NCI-H1105 (cell line): ENCODE measurements around the gene SMO.
"Not testable (repeated sequence)": the region's sequence is repeated elsewhere in the genome, so short reads cannot be mapped to it uniquely, and the experiment has no call there.

Experiments
- DNase-seq: peaks from one replicate; lab custom pipeline; 2025; lab: John Stamatoyannopoulos, UW

Gene SMO

DNA sequence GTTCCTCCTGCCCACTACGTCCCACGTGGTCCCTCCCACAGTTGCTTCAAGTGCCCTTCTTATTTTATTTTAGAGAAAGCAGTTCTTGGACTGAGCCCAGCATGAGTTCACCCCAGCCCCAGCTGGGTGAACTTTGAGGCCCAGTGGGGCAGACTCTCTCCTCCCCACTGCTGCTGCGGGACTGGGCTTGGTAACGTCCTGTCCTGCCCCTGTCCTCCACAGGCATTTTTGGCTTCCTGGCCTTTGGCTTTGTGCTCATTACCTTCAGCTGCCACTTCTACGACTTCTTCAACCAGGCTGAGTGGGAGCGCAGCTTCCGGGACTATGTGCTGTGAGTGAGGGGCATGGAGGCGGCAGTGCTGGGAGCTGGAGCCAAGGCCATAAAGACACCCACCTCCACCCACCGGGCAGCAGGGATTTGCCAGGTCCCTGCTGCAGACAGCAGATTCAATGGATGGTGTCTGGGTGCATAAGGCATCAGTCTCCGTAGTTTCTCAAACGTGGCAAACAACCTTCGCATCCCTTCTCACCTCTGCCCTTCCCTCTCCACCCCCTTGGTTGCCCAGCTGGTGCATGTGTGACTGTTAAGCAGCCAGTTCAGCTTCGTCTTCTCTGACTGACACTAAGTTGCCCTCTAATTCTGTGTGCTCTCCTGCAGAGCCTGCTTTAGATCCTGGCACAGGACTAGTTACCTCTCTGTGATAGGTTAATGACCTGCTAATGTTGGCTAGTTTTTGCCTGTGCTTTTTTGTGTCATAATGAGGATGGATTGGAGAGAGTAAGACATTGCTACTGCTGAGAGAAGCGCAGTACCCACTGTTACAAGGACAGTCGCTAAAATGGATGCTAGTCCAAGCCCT lies 20.9 kb downstream of the SMO start:
- DNase-seq, result no peak

DNA sequence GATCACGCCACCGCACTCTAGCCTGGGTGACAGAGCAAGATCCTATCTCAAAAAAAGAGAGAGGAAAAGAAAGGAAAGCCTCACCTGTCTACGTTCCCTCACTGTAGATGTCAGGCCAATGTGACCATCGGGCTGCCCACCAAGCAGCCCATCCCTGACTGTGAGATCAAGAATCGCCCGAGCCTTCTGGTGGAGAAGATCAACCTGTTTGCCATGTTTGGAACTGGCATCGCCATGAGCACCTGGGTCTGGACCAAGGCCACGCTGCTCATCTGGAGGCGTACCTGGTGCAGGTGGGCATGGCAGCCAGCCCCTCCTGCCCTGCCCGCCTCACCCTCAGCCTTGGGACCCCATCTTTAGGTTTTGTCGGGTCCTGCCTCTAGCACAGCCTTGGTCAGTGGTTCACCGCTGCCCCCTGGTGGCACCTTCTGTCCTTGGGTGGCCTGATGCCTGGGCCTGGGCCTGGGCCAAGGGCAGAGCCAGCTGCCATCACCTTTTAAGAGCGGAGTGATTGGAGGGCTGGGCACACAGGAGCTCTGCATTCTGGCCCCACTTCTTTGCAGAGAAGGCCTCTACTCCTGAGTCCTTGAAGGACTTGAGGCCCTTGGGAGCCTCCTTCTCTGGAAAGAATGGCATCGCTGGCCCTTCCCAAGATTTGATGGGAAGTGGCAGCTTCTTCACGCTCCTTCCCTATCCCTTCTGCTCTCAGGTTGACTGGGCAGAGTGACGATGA lies 22.0 kb downstream of the SMO start:
- DNase-seq, result peak; percentile 59

DNA sequence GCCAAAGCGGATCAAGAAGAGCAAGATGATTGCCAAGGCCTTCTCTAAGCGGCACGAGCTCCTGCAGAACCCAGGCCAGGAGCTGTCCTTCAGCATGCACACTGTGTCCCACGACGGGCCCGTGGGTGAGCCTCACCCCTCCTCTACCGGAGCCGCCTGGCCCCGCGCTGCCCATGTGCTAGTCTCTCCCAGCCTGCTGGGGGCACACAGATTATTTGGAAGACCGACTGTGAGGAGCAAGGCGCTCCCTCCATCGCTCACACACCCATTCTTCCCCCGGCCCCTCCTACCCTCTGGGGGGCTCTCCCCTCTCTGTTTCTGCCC lies 22.5 kb downstream of the SMO start:
- DNase-seq, result no peak

DNA sequence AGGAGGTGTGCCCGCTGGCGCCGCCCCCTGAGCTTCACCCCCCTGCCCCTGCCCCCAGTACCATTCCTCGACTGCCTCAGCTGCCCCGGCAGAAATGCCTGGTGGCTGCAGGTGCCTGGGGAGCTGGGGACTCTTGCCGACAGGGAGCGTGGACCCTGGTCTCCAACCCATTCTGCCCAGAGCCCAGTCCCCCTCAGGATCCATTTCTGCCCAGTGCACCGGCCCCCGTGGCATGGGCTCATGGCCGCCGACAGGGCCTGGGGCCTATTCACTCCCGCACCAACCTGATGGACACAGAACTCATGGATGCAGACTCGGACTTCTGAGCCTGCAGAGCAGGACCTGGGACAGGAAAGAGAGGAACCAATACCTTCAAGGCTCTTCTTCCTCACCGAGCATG lies 23.7 kb downstream of the SMO start:
- DNase-seq, result no peak

DNA sequence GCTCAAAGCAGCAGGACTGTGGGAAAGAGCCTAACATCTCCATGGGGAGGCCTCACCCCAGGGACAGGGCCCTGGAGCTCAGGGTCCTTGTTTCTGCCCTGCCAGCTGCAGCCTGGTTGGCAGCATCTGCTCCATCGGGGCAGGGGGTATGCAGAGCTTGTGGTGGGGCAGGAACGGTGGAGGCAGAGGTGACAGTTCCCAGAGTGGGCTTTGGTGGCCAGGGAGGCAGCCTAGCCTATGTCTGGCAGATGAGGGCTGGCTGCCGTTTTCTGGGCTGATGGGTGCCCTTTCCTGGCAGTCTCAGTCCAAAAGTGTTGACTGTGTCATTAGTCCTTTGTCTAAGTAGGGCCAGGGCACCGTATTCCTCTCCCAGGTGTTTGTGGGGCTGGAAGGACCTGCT lies 24.2 kb downstream of the SMO start:
- no peak for DNase-seq

DNA sequence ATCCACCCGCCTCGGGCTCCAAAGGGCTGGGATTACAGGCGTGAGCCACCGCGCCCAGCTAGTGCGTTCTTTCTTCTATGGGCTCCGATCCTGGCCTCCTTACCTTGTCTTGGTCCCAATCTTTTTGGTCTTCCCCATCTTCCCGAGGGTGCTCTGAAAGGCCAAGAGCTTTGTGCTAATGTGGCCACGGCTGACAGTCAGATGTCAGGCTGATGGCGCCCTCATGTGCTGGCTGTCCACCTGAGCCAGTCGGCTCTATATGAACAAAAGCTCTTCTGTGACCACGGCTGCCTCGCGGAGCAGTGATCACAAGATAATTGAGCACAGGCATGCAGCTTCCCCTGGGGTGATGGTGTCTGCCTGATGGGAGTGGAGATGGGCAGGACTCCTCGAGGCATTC lies 25.4 kb downstream of the SMO start:
- no peak for DNase-seq

DNA sequence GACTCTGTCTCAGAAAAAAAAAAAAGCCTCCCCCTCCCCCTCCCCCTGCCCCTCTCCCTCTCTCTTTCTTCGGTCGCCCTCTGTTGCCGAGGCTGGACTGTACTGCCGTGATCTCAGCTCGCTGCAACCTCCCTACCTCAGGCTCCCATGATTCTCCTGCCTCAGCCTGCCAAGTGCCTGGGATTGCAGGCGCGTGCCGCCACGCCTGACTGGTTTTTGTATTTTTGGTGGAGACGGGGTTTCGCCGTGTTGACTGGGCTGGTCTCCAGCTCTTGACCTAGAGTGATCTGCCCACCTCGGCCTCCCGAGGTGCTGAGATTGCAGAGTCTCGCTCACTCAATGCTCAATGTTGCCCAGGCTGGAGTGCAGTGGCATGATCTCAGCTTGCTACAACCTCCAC lies 27.3 kb downstream of the SMO start:
- DNase-seq, result not testable (repeated sequence)

DNA sequence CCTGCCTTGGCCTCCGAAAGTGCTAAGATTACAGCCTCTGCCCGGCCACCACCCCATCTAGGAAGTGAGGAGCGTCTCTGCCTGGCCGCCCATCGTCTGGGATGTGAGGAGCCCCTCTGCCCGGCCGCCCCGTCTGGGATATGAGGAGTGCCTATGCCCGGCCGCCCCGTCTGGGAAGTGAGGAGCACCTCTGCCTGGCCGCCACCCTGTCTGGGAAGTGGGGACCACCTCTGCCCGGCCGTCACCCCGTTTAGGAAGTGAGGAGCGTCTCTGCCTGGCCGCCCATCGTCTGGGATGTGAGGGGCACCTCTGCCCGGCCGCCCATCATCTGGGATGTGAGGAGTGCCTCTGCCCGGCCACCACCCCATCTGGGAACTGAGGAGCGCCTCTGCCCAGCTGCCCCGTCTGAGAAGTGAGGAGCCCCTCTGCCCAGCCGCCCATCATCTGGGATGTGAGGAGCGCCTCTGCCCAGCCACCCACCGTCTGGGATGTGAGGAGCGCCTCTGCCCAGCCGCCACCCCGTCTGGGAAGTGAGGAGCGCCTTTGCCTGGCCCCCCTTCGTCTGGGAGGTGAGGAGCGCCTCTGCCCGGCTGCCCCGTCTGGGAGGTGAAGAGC lies 27.8 kb downstream of the SMO start:
- not testable (repeated sequence) for DNase-seq

DNA sequence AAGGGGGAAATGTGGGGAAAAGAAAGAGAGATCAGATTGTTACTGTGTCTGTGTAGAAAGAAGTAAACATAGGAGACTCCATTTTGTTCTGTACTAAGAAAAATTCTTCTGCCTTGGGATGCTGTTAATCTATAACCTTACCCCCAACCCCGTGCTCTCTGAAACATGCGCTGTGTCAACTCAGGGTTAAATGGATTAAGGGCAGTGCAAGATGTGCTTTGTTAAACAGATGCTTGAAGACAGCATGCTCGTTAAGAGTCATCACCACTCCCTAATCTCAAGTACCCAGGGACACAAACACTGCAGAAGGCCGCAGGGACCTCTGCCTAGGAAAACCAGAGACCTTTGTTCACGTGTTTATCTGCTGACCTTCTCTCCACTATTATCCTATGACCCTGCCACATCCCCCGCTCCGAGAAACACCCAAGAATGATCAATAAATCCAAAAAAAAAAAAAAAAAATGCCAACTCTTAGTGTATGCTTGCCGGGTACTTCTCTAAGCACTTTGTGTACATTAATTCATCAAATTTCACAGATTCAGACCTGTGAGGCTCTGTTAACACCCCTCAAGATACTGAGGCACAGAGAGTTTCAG lies 28.5 kb downstream of the SMO start:
- not testable (repeated sequence) for DNase-seq

DNA sequence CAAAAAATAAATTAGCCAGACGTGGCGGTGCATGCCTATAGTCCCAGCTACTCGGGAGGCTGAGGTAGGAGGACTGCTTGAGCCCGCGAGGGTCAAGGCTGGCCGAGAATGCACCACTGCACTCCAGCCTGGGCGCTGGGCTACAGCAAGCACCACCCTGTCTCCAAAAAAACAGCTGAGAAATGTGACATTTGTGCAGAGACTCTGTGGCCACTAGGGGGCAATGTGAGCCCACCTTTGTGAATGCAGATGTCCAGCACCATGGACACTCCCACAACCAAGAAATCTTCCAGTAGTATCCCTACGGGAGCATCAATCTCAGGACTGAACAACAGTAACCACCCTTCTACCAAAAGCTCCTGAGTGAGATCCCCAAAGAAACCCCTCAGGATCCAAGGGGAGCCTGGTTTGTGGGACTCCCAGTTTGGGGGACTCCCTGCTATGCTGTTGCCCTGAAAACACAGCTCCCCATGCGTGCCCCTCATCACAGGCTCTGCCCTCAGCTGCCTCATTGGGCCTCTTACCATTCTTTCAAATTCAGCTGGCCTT lies 30.2 kb downstream of the SMO start:
- peak; percentile 76 for DNase-seq

DNA sequence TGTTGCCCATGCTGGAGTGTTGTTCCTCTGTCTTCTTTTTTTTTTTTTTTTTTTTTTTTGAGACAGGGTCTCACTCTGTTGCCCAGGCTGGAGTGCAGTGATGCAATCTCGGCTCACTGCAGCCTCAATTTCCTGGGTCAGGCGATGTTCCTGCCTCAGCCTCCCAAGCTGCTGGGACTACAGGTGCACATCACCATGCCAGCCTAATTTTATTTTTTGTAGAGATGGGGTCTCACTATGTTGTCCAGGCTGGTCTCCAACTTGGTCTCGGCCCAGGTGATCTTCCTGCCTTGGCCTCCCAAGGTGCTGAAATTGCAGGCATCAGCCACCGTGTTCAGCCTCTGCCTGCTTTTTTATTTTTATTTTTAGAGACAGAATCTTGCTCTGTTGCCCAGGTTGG lies 30.7 kb downstream of the SMO start:
- DNase-seq, result not testable (repeated sequence)

DNA sequence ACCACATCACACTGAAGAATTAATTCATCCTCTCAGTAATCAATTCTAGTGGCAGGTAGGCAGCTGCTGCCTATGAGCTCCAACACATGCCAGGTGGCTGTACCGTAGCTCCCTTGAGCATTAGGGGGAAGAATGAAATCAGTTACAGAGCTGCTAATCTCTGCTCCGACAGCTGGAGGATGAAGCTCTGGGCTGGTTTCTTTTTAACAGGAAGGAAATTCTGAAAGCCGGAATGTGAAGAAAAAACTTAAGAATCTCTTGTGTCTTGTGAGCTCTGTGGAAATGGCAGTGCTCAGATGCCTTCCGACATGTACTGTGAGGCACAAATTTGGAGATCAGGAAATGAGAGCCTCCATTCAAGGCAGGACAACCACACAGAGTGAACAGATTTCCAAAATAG lies 33.6 kb downstream of the SMO start:
- no peak for DNase-seq

DNA sequence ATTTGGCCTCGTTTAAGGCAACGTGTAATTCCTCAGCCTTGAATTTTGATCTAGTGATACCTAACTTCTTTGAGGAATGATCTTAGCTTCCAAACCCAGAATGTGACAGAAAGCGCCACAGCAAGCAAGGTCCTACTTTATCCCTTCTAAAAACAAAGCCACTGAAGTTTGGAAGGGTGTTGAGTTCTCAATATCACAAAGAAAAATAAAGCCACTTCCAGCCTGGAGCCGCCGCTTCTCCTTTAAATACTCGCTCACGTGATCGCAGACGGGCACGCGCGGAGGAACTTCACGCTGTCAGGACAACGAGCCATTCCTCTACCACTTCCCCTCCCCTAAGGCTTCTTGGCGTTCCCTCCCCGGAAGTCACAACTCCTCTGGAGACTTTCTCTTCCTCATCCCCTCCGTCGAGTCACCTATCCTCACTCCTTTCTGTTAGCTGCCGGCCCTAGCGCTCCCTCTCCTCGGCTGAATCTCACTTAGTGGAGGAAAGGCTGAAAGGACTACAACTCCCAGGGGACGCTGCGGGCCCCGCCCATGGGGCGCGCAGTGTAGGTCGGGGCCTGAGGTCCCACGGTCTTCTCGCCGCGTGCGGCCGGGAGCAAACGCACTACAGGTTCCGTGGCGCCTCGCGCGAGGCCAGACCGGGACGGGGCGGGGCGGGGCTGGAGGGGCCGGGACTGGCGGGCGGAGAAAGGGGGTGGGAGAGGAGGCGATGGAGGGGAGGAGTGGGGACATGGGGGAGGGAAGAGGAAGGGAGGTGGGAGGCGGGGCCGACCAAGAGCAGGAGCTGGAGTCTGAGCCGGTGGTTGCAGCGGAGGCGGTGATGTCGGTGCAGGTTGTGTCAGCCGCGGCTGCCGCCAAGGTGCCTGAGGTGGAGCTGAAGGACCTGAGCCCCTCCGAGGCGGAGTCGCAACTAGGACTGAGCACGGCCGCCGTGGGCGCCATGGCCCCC lies 36.1 kb downstream of the SMO start, which contains the start of gene AHCYL2:
Gene AHCYL2 (plus strand): TSS at position 780 of the 955 bp plus-strand sequence.
- peak; percentile 93 for DNase-seq

DNA sequence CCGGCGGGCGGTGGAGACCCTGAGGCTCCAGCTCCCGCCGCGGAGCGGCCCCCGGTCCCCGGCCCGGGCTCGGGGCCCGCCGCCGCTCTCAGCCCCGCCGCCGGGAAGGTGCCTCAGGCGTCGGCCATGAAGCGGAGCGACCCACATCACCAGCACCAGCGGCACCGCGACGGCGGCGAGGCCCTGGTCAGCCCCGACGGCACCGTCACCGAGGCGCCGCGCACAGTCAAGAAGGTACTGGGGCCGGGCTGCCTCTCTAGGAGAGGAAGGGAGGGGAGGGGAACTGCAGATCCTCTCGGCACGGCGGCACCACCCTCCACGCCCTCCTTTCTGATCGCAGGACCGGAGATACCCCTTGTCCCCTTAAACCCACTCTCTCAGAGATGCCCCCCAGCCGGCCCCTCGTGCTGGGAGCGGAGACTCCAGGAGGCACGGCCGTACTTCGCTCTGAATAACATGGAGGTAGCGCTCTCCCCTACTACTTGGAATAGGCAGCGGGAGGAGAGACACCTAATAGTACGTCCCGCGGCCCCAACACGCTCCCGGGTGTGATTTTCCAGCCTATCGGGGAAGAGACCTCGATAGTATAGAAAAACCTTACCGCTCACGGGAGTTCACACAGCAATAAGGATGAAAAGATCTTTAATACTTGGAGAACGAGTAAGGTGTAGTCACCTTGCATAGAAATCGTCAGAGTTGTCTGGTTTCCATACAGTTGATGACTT lies 36.9 kb downstream of the SMO start:
- DNase-seq, result peak; percentile 49

DNA sequence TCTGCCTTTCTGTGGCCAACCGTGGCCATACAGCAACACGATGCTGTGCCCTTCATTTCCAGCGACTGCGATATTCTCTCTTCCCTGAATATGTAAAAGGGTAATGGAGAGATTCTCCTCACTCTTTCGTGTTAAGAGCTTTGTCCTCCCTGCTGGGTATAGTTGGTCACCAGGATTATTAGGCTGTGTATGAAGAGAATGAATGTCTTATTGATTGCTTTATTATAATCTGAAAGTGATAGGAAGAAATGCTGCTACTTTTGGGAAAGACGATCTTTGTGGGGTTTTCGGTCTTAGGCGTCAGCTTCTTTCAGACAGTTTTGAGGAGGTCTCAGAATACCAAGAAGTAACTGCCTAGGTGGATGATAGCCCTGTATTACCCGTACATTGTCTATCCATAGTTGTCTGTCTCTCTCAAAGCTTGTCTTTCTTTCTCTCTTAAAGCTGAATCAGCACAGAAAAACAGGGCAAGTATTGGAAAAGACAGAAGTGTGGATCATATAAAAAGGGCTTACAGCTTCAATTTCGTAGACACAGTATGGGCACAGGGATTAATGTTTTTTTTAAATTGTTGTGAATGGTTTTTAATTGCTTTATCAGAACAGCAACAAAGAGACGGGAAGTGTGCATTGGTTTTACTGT lies 37.6 kb downstream of the SMO start:
- DNase-seq, result no peak

DNA sequence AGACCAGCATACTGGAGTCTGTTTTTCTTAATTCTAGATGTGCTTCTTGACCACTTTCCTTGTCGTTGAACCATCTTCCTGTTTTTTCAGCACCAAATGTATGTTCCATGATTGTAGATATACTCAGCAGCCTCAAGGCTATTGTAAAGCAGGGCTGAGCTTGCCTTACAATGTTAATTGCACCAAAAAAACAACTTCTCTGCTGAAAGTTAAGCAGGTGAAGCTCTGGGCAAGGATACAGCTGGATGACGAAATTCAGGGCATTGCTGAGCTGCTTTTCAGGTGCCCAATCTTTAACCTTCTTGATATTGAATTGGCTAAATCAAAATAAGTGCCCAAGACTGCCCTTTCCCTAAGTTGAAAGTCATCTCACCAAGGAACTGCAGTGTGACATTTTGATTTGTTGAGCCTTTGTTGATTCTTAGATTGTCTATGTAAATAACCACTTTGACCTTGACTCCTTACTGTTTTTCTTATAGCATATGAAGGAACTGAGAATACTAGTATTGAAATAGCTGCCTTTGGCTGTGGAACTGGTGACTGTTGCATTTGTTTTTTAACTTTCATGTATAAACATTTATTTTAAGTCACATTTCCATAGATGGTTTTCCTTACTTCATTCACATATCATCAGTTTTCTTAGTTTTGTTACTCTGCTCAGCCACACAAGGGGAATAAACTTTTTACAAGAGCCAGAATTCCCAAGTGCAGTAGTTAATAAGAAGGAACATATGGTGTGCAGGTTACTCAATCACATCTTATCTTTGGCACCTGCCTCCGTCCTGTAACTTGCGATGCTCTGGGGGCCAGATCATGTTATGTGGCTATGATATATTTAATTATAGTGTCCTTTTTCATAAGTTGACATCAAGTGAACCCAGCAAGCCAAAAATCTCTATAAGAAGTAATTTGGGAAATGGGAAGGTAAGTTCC lies 39.5 kb downstream of the SMO start:
- no peak for DNase-seq

DNA sequence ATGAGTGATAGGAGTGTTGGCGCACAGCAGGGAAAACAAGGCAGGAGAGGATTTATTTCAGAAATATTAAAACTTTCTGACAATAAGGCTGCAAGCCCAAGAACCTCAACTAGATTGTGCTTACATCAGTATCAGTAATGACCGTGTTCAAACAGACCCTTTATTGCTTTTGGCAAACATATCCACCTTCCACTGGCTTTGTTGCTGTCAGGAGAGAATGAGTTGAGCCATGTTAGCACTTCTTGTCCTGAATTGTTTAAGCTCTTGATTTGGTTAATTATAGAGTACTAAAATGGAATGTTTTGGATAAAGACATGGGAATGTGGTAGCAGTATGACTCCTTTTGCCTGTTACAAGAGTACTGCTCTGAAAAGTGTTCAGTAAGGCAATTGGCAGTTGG lies 40.2 kb downstream of the SMO start:
- no peak for DNase-seq

DNA sequence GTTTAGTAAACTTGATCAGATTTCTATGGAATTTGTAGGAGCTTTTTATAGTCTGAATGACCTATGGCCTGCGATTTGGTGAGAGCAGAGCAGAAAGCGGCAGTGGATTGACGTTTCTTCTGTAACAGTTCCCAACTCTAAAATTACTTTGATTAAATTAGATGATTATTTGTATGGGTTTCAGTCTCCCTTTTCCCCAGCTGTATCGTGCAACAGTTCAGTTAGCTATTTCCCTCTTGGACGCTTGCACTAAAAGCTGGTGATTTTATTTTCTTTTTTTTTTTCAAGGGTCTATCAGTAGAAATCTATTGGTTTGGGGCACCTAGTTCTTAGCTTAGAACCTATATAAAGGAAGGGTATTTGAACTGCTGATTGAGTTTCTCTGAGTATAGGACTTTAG lies 43.2 kb downstream of the SMO start:
- DNase-seq, result no peak

DNA sequence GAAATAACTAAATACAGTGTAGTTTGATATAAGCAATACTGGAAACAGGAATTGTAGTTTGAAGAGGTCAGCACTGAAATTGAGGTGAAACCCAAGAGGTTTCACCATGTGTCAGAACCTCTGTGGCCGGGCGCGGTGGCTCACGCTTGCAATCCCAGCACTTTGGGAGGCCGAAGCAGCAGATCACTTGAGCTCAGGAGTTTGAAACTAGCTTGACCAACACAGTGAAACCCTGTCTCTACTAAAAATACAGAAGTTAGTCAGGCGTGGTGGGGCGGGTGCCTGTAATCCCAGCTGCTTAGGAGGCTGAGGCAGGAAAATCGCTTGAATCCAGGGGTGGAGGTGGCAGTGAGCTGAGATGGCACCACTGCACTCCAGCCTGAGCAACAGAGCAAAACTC lies 50.1 kb downstream of the SMO start:
- no peak for DNase-seq
